H9 (cell line): ENCODE measurements around the gene WDR70. TPM values are rescaled to one million over a fixed set of nuclear protein-coding genes. Genes with fewer than 3 reads are reported as not detected.
"Not testable (repeated sequence)": the region's sequence is repeated elsewhere in the genome, so short reads cannot be mapped to it uniquely, and the experiment has no call there.

ENCODE experiments used
- DNase-seq: peaks from one replicate; pipeline ENCODE4 v3.0.0-alpha.2; 2017
- H2AFZ ChIP-seq: one replicate; pipeline ENCODE4 v1.6.1; 2013; ENCODE audit warnings: mild to moderate bottlenecking, low read length, control low read depth, moderate library complexity
- H2AK5ac ChIP-seq: 2 replicates; pipeline ENCODE4 v1.6.1; 2013; ENCODE audit warnings: low read length, control low read depth, mixed read lengths; ENCODE audit not compliant: insufficient read length
- H2BK120ac ChIP-seq: one replicate; pipeline ENCODE4 v1.6.1; 2013; ENCODE audit warnings: low read depth, mild to moderate bottlenecking, low read length, control low read depth, inconsistent platforms; ENCODE audit not compliant: poor library complexity, severe bottlenecking
- H2BK12ac ChIP-seq: 2 replicates; pipeline ENCODE4 v1.6.1; 2013; ENCODE audit warnings: low read length, control low read depth, mixed read lengths, low read depth; ENCODE audit not compliant: insufficient read length
- H2BK15ac ChIP-seq: 2 replicates; pipeline ENCODE4 v1.6.1; 2013; ENCODE audit warnings: low read depth, low read length, control low read depth
- H2BK20ac ChIP-seq: one replicate; pipeline ENCODE4 v1.6.1; 2013; ENCODE audit warnings: low read depth, mild to moderate bottlenecking, low read length, control low read depth, inconsistent platforms; ENCODE audit not compliant: poor library complexity, severe bottlenecking
- H2BK5ac ChIP-seq: 2 replicates; pipeline ENCODE4 v1.6.1; 2013; ENCODE audit warnings: low read length, control low read depth, mixed read lengths; ENCODE audit not compliant: insufficient read length
- H3K14ac ChIP-seq: 2 replicates; pipeline ENCODE4 v1.6.1; 2013; ENCODE audit warnings: low read length, control low read depth; ENCODE audit not compliant: insufficient read depth
- H3K18ac ChIP-seq: 2 replicates; pipeline ENCODE4 v1.6.1; 2013; ENCODE audit warnings: low read depth, mild to moderate bottlenecking, mixed read lengths, low read length, control low read depth; ENCODE audit not compliant: insufficient read length
- H3K23ac ChIP-seq: 2 replicates; pipeline ENCODE4 v1.6.1; 2013; ENCODE audit warnings: low read length, control low read depth, mixed read lengths, low read depth; ENCODE audit not compliant: insufficient read length
- H3K23me2 ChIP-seq: 2 replicates; pipeline ENCODE4 v1.6.1; 2013; ENCODE audit warnings: low read depth, mild to moderate bottlenecking, mixed read lengths, low read length, control low read depth; ENCODE audit not compliant: insufficient read length, poor library complexity, severe bottlenecking
- H3K27ac ChIP-seq: 2 replicates; pipeline ENCODE4 v1.5.1; 2013; ENCODE audit warnings: low read length, control low read depth, mixed read lengths, low read depth; ENCODE audit not compliant: insufficient read length
- H3K27me3 ChIP-seq: 2 replicates; pipeline ENCODE4 v1.6.1; 2013; ENCODE audit warnings: low read length, control low read depth, inconsistent platforms; ENCODE audit not compliant: insufficient read depth
- H3K4ac ChIP-seq: 2 replicates; pipeline ENCODE4 v1.6.1; 2013; ENCODE audit warnings: low read depth, mild to moderate bottlenecking, control low read depth, inconsistent platforms, low read length, moderate library complexity
- H3K4me1 ChIP-seq: 2 replicates; pipeline ENCODE4 v1.6.1; 2013; ENCODE audit warnings: low read length, control low read depth, inconsistent platforms; ENCODE audit not compliant: insufficient read depth
- H3K4me2 ChIP-seq: 2 replicates; pipeline ENCODE4 v1.6.1; 2013; ENCODE audit warnings: low read length, control low read depth, mixed read lengths; ENCODE audit not compliant: insufficient read length, insufficient read depth
- H3K56ac ChIP-seq: 2 replicates; pipeline ENCODE4 v1.6.1; 2013; ENCODE audit warnings: low read depth, mild to moderate bottlenecking, mixed read lengths, low read length, control low read depth; ENCODE audit not compliant: insufficient read length
- H3K79me1 ChIP-seq: 2 replicates; pipeline ENCODE4 v1.6.1; 2013; ENCODE audit warnings: low read depth, mild to moderate bottlenecking, moderate library complexity, low read length, control low read depth, inconsistent platforms; ENCODE audit not compliant: insufficient read depth, poor library complexity, severe bottlenecking
- H3K79me2 ChIP-seq: 2 replicates; pipeline ENCODE4 v1.6.1; 2013; ENCODE audit warnings: low read length, control low read depth, inconsistent platforms; ENCODE audit not compliant: insufficient read depth
- H3K9ac ChIP-seq: 2 replicates; pipeline ENCODE4 v1.6.1; 2013; ENCODE audit warnings: low read length, control low read depth, mixed read lengths; ENCODE audit not compliant: insufficient read length; ENCODE audit errors: extremely low read depth
- H3K9me3 ChIP-seq: one replicate; pipeline ENCODE4 v1.6.1; 2013; ENCODE audit warnings: low read depth, low read length, inconsistent platforms; ENCODE audit not compliant: control insufficient read depth
- H3T11ph ChIP-seq: one replicate; pipeline ENCODE4 v1.6.1; 2013; ENCODE audit warnings: mild to moderate bottlenecking, low read length, control low read depth, inconsistent platforms
- H4K20me1 ChIP-seq: one replicate; pipeline ENCODE4 v1.6.1; 2013; ENCODE audit not compliant: control insufficient read depth, insufficient read length, insufficient read depth
- H4K5ac ChIP-seq: 2 replicates; pipeline ENCODE4 v1.6.1; 2013; ENCODE audit warnings: low read depth, mild to moderate bottlenecking, mixed read lengths, low read length, control low read depth; ENCODE audit not compliant: insufficient read length
- H4K8ac ChIP-seq: replicated peaks from 2 replicates; pipeline ENCODE4 v1.6.1; 2013; ENCODE audit warnings: low read length, control low read depth, mixed read lengths, low read depth; ENCODE audit not compliant: insufficient read length
- H4K91ac ChIP-seq: 2 replicates; pipeline ENCODE4 v1.6.1; 2013; ENCODE audit warnings: low read depth, mild to moderate bottlenecking, moderate library complexity, mixed read lengths, low read length, control low read depth; ENCODE audit not compliant: insufficient read length
- H3K27ac Mint-ChIP-seq, 3 experiments: 2 replicates in 2 of 3; 3 replicates in 1 of 3; pipeline ENCODE4 v1.8.0; 2020 to 2021; ENCODE audit warnings: mixed read lengths in 3 of 3, mild to moderate bottlenecking in 1 of 3, moderate library complexity in 1 of 3
- H3K27me3 Mint-ChIP-seq: 2 replicates; pipeline ENCODE4 v1.8.0; 2021; ENCODE audit warnings: low read depth, mild to moderate bottlenecking, moderate library complexity, mixed read lengths
- H3K36me3 Mint-ChIP-seq, 3 experiments: 2 replicates in 2 of 3; 3 replicates in 1 of 3; pipeline ENCODE4 v1.8.0; 2020 to 2021; ENCODE audit warnings: low read depth in 3 of 3, mixed read lengths in 3 of 3; ENCODE audit not compliant: insufficient read depth in 1 of 3
- H3K4me1 Mint-ChIP-seq, 2 experiments: 2 replicates each; pipeline ENCODE4 v1.8.0; 2020; ENCODE audit warnings: mixed read lengths in 2 of 2
- H3K4me3 Mint-ChIP-seq, 2 experiments: 2 replicates in 1 of 2; 3 replicates in 1 of 2; pipeline ENCODE4 v1.8.0; 2020 to 2021; ENCODE audit warnings: mild to moderate bottlenecking in 2 of 2, mixed read lengths in 2 of 2, moderate library complexity in 1 of 2
- H3K9me3 Mint-ChIP-seq, 2 experiments: 2 replicates in 1 of 2; 3 replicates in 1 of 2; pipeline ENCODE4 v1.8.0; 2020; ENCODE audit warnings: mild to moderate bottlenecking in 2 of 2, mixed read lengths in 2 of 2, moderate library complexity in 1 of 2
- WGBS: extraction: QIAGEN DNeasy Blood & Tissue Kit; methylation state at CpG from one replicate; pipeline ENCODE4 v1.1.7; 2013; ENCODE audit warnings: missing lambda C conversion rate, low lambda C conversion rate, mixed read lengths; ENCODE audit not compliant: insufficient read length; ENCODE audit errors: extremely low coverage; 5-methylcytosine and 5-hydroxymethylcytosine counted together
- total RNA-seq: library from RNA; stranded (reverse); gene quantifications from 2 replicates; pipeline ENCODE4 v1.2.1, GENCODE V29; 2021
- TF ChIP-seq, protein P1 (sequence below): fragments of 200-600 bp; sonication (generic); conservative IDR thresholded peaks from 3 replicates; pipeline ENCODE4 v1.8.0; 2021; ENCODE audit warnings: antibody characterized with exemption, mild to moderate bottlenecking

Gene WDR70
- total RNA-seq, 1 experiment from 2014 or later = 38.1 TPM

- H3K27ac Mint-ChIP-seq = no peak overlapping the region
- H3K23ac ChIP-seq = no peak overlapping the region
- no peaks in the 10 kb centered on the region for H3K9me3 ChIP-seq
- H3K27me3 ChIP-seq = no peaks in the 10 kb centered on the region
- H3K4ac ChIP-seq = no peak overlapping the region
- H4K5ac ChIP-seq = no peak overlapping the region
- no peak overlapping the region for H3K9ac ChIP-seq
- H3K18ac ChIP-seq = no peak overlapping the region
- H3T11ph ChIP-seq = no peak overlapping the region
- H2BK20ac ChIP-seq = no peak overlapping the region
- no peak overlapping the region for H3K56ac ChIP-seq
- H4K20me1 ChIP-seq = no peaks in the 10 kb centered on the region
- no peak overlapping the region for H3K14ac ChIP-seq
- H4K91ac ChIP-seq = no peak overlapping the region
- no peak overlapping the region for H2BK120ac ChIP-seq
- peaks cover 0 to 2% of the 10 kb centered on the region in 2 experiments; a peak in 1 of 4 replicates for H3K4me1 Mint-ChIP-seq
- no peak overlapping the region for H3K27ac ChIP-seq
- no peaks in the 10 kb centered on the region for H3K79me2 ChIP-seq
- H4K8ac ChIP-seq = no peak overlapping the region
- H3K36me3 Mint-ChIP-seq = peaks cover 5 to 17% (median 11%) of the 10 kb centered on the region in 3 experiments
- H3K27me3 Mint-ChIP-seq = no peaks in the 10 kb centered on the region; the same call in 1 of the 2 replicates
- H2AFZ ChIP-seq = no peak overlapping the region
- no peaks in the 10 kb centered on the region for H3K79me1 ChIP-seq
- no peak overlapping the region for H2BK12ac ChIP-seq
- no peak overlapping the region for H3K4me3 Mint-ChIP-seq
- no peak overlapping the region for H2AK5ac ChIP-seq
- no peak for DNase-seq
- H3K4me1 ChIP-seq = no peaks in the 10 kb centered on the region
- no peaks in the 10 kb centered on the region for H3K23me2 ChIP-seq
- TF ChIP-seq, protein P1, sequence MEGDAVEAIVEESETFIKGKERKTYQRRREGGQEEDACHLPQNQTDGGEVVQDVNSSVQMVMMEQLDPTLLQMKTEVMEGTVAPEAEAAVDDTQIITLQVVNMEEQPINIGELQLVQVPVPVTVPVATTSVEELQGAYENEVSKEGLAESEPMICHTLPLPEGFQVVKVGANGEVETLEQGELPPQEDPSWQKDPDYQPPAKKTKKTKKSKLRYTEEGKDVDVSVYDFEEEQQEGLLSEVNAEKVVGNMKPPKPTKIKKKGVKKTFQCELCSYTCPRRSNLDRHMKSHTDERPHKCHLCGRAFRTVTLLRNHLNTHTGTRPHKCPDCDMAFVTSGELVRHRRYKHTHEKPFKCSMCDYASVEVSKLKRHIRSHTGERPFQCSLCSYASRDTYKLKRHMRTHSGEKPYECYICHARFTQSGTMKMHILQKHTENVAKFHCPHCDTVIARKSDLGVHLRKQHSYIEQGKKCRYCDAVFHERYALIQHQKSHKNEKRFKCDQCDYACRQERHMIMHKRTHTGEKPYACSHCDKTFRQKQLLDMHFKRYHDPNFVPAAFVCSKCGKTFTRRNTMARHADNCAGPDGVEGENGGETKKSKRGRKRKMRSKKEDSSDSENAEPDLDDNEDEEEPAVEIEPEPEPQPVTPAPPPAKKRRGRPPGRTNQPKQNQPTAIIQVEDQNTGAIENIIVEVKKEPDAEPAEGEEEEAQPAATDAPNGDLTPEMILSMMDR = no peak
- H3K4me2 ChIP-seq = no peak overlapping the region
- H3K9me3 Mint-ChIP-seq = peaks cover 15 to 16% of the 10 kb centered on the region in 2 experiments
- no peak overlapping the region for H2BK15ac ChIP-seq
- no CpG with 5 or more reads among the region's 15 CpGs for WGBS
- H2BK5ac ChIP-seq = no peak overlapping the region
These were observed 398.5 kb downstream of the WDR70 start for GRCh38 chr5:37777432-37778130.

DNA sequence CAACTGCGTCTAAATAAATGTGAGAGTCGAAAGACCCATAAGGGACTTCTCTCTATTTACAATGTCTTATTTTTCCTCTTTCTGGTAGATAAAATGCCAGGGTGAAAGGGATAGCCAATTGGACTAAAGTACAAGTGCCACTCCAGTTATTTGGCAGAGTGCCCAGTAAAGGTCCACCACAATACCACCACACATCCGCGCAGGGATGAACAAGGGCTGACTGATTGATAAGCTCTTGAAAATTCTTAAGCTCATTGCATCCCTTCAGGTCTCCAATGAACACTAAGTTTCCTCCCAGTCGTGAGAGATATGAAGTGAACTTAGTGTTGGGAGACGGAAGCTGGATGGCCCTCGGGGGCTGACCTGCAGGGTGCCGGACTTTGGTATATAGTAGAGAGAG lies 402.3 kb downstream of the WDR70 start:
- Mint-ChIP-seq H3K9me3 (peaks cover 13 to 19% of the 10 kb centered on the region in 2 experiments), H3K4me1 (peaks cover 4 to 10% of the 10 kb centered on the region in 2 experiments), H3K36me3 (peaks cover 5 to 15% (median 6%) of the 10 kb centered on the region in 3 experiments; a peak in 5 of 7 replicates)
- not testable (repeated sequence) for H3K79me2 ChIP-seq, H4K91ac ChIP-seq, H4K20me1 ChIP-seq, H3K27me3 ChIP-seq, DNase-seq, H3K14ac ChIP-seq, H2AK5ac ChIP-seq, H3K4me3 Mint-ChIP-seq, H3K27ac ChIP-seq, H3K4ac ChIP-seq, H3K23ac ChIP-seq, H3K27ac Mint-ChIP-seq, H3K9ac ChIP-seq, H4K8ac ChIP-seq, H3K23me2 ChIP-seq, H2BK5ac ChIP-seq, H3K4me1 ChIP-seq, H3K18ac ChIP-seq, H3T11ph ChIP-seq, H3K79me1 ChIP-seq, H3K4me2 ChIP-seq, H3K56ac ChIP-seq, H2BK20ac ChIP-seq, H3K9me3 ChIP-seq, H2BK12ac ChIP-seq, H2BK120ac ChIP-seq, H2AFZ ChIP-seq, H3K27me3 Mint-ChIP-seq, H2BK15ac ChIP-seq, H4K5ac ChIP-seq
- no CpG with 5 or more reads among the region's 8 CpGs for WGBS
